ENCODE measurements around the gene NOS2.
"Not testable (repeated sequence)": the region's sequence is repeated elsewhere in the genome, so short reads cannot be mapped to it uniquely, and the experiment has no call there.

NOS2 gene

GRCh38 chr17:27768858-27769410, 31.4 kb downstream of the NOS2 start:
- DNase-seq (ENCODE audit: extremely low read depth, low read depth): no peak
- no peak overlapping the region for H3K4me3 ChIP-seq (replicated peaks; ENCODE audit: low read depth, low read length)
- TF ChIP-seq CTCF (IDR thresholded peaks at IDR 0.05; ENCODE audit: low read depth, low read length, missing control alignments): no peak

- no peak for DNase-seq (ENCODE audit: extremely low read depth, low read depth)
- no peak overlapping the region for H3K4me3 ChIP-seq (replicated peaks; ENCODE audit: low read depth, low read length)
- no peak for TF ChIP-seq CTCF (IDR thresholded peaks at IDR 0.05; ENCODE audit: low read depth, low read length, missing control alignments)
These were observed 33.9 kb downstream of the NOS2 start for GRCh38 chr17:27766438-27766837.

GRCh38 chr17:27765353-27765752, 35.0 kb downstream of the NOS2 start:
- TF ChIP-seq CTCF (IDR thresholded peaks at IDR 0.05; ENCODE audit: low read depth, low read length, missing control alignments): no peak
- H3K4me3 ChIP-seq (replicated peaks; ENCODE audit: low read depth, low read length): no peak overlapping the region
- DNase-seq (ENCODE audit: extremely low read depth, low read depth): no peak

- no peak for TF ChIP-seq CTCF (IDR thresholded peaks at IDR 0.05; ENCODE audit: low read depth, low read length, missing control alignments)
- no peak for DNase-seq (ENCODE audit: extremely low read depth, low read depth)
These were observed 35.7 kb downstream of the NOS2 start for GRCh38 chr17:27764589-27764988.

GRCh38 chr17:27762527-27763305, 37.6 kb downstream of the NOS2 start:
- DNase-seq (ENCODE audit: extremely low read depth, low read depth): no peak
- no peak for TF ChIP-seq CTCF (IDR thresholded peaks at IDR 0.05; ENCODE audit: low read depth, low read length, missing control alignments)
- no peak overlapping the region for H3K4me3 ChIP-seq (replicated peaks; ENCODE audit: low read depth, low read length)

More at GRCh38 chr17:27764589-27764988, 35.7 kb downstream of the NOS2 start:
- no peak overlapping the region for H3K4me3 ChIP-seq (replicated peaks; ENCODE audit: low read depth, low read length)

- H3K4me3 ChIP-seq (replicated peaks; ENCODE audit: low read depth, low read length); DNase-seq (ENCODE audit: extremely low read depth, low read depth): not testable (repeated sequence)
These were observed 39.4 kb downstream of the NOS2 start for GRCh38 chr17:27760931-27761330.

GRCh38 chr17:27760069-27760885, 40.1 kb downstream of the NOS2 start:
- no peak for DNase-seq (ENCODE audit: extremely low read depth, low read depth)
- no peak overlapping the region for H3K4me3 ChIP-seq (replicated peaks; ENCODE audit: low read depth, low read length)
- peak; percentile 90 for TF ChIP-seq CTCF (IDR thresholded peaks at IDR 0.05; ENCODE audit: low read depth, low read length, missing control alignments)

Measured in HFF-Myc (cell line).